Neutrophil (primary cell): ENCODE measurements around the gene DDR1.

Source experiments
- H3K27ac ChIP-seq: fragments of 200-600 bp; sonication (generic); 2 replicates; pipeline ENCODE4 v1.5.1; 2016; ENCODE audit warnings: mild to moderate bottlenecking, moderate library complexity
- H3K27me3 ChIP-seq: fragments of 200-600 bp; sonication (generic); 2 replicates; pipeline ENCODE4 v1.6.0; 2016; ENCODE audit warnings: mild to moderate bottlenecking
- H3K36me3 ChIP-seq: fragments of 200-600 bp; sonication (generic); 2 replicates; pipeline ENCODE4 v1.5.1; 2017
- H3K4me1 ChIP-seq, 2 experiments: fragments of 200-600 bp in 1 of 2; sonication (generic) in 1 of 2; 1 replicate in 1 of 2; 2 replicates in 1 of 2; pipeline versions ENCODE4 v1.5.1 to v1.6.1; 2013 to 2016; ENCODE audit warnings: low read depth in 1 of 2, low read length in 1 of 2, mild to moderate bottlenecking in 1 of 2, moderate library complexity in 1 of 2; ENCODE audit not compliant: control insufficient read depth in 1 of 2, insufficient read depth in 1 of 2
- H3K4me3 ChIP-seq, 2 experiments: fragments of 200-600 bp in 1 of 2; sonication (generic) in 1 of 2; 1 replicate in 1 of 2; 2 replicates in 1 of 2; pipeline ENCODE4 v1.5.1; 2013 to 2016; ENCODE audit warnings: low read depth in 1 of 2, low read length in 1 of 2, mild to moderate bottlenecking in 1 of 2, moderate library complexity in 1 of 2
- H3K9me3 ChIP-seq: fragments of 200-600 bp; sonication (generic); 2 replicates; pipeline ENCODE4 v1.5.1; 2016
- TF ChIP-seq, protein P1 (sequence below): fragments of 200-600 bp; sonication (generic); IDR thresholded peaks from 2 replicates; pipeline ENCODE4 v1.5.1; 2016; ENCODE audit warnings: antibody characterized with exemption

DDR1 gene

GRCh38 chr6:30885481-30885998, 1.2 kb downstream of the DDR1 start:
- Histone ChIP-seq H3K4me3 (no peak overlapping the region), H3K27ac (no peak overlapping the region), H3K4me1 (peaks cover 9 to 12% of the 10 kb centered on the region in 2 experiments), H3K36me3 (no peaks in the 10 kb centered on the region), H3K27me3 (peaks cover 100% of the 10 kb centered on the region), H3K9me3 (no peaks in the 10 kb centered on the region)
- TF ChIP-seq, protein P1, sequence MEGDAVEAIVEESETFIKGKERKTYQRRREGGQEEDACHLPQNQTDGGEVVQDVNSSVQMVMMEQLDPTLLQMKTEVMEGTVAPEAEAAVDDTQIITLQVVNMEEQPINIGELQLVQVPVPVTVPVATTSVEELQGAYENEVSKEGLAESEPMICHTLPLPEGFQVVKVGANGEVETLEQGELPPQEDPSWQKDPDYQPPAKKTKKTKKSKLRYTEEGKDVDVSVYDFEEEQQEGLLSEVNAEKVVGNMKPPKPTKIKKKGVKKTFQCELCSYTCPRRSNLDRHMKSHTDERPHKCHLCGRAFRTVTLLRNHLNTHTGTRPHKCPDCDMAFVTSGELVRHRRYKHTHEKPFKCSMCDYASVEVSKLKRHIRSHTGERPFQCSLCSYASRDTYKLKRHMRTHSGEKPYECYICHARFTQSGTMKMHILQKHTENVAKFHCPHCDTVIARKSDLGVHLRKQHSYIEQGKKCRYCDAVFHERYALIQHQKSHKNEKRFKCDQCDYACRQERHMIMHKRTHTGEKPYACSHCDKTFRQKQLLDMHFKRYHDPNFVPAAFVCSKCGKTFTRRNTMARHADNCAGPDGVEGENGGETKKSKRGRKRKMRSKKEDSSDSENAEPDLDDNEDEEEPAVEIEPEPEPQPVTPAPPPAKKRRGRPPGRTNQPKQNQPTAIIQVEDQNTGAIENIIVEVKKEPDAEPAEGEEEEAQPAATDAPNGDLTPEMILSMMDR: no peak

GRCh38 chr6:30885999-30886896, 1.9 kb downstream of the DDR1 start:
- TF ChIP-seq, protein P1: no peak
- H3K4me3 ChIP-seq: no peak overlapping the region
- H3K27ac ChIP-seq: no peak overlapping the region
- H3K27me3 ChIP-seq: peaks cover 100% of the 10 kb centered on the region
- no peaks in the 10 kb centered on the region for H3K9me3 ChIP-seq
- H3K36me3 ChIP-seq: no peaks in the 10 kb centered on the region
- peaks cover 9 to 12% of the 10 kb centered on the region in 2 experiments for H3K4me1 ChIP-seq

GRCh38 chr6:30886897-30887255, 2.6 kb downstream of the DDR1 start:
- Histone ChIP-seq H3K4me3 (no peak overlapping the region), H3K9me3 (no peaks in the 10 kb centered on the region), H3K27ac (no peak overlapping the region), H3K4me1 (peaks cover 9 to 12% of the 10 kb centered on the region in 2 experiments), H3K36me3 (no peaks in the 10 kb centered on the region), H3K27me3 (peaks cover 100% of the 10 kb centered on the region)
- TF ChIP-seq, protein P1: no peak

DNA sequence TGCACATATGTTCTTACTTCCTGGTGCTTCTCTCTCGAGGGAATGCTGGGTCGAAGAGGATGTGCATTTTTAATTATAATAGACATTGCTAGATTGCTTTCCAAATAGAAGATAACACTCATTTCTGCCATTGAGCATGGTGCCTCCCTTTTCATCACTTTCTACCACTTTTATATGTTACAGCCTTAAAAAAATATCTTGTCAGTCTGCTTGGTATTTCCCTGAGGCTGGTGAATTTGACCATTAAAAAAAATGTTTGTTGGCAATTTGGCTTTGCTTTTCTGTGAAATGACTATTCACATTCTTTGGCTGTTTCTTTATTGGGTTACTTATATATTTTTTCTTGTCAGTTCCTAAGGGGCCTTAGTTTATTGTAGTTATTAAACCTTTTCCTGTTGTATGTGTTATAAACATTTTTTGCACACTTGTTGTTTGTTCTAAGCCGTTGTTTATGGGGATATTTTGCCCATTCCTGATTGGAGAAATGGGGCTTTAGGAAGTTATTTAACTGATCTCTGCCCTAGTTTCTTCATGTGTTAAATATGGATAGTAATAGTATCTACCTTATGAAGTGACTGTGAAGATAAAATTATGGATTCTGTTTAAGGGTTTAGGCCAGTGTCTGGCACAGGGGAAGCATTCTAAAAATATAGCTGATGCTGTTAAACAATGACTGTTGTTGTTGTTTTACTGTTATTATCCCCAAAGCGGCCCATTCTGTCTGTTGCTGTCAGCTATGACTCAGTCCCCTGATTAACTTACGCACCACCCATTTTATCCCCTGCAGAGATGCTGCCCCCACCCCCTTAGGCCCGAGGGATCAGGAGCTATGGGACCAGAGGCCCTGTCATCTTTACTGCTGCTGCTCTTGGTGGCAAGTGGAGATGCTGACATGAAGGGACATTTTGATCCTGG, 3.8 kb downstream of the DDR1 start:
- Histone ChIP-seq H3K27ac (no peak overlapping the region), H3K36me3 (no peaks in the 10 kb centered on the region), H3K4me1 (peaks cover 9 to 12% of the 10 kb centered on the region in 2 experiments), H3K27me3 (peaks cover 100% of the 10 kb centered on the region), H3K9me3 (no peaks in the 10 kb centered on the region), H3K4me3 (no peak overlapping the region)
- TF ChIP-seq, protein P1: no peak

- no peaks in the 10 kb centered on the region for H3K36me3 ChIP-seq
- TF ChIP-seq, protein P1: no peak
- peaks cover 98% of the 10 kb centered on the region for H3K27me3 ChIP-seq
- peaks cover 9 to 11% of the 10 kb centered on the region in 2 experiments for H3K4me1 ChIP-seq
- no peak overlapping the region for H3K27ac ChIP-seq
- no peak overlapping the region for H3K4me3 ChIP-seq
- no peaks in the 10 kb centered on the region for H3K9me3 ChIP-seq
These were observed 4.6 kb downstream of the DDR1 start for GRCh38 chr6:30888816-30889495.
